Upper lobe of left lung (tissue), 4 donors: ENCODE data around the gene XKR3.

Source experiments
- CTCF ChIP-seq, 6 experiments: fragments of 450-650 bp in 4 of 6; fragments of 200-600 bp in 2 of 6; sonication (generic) in 2 of 6; IDR thresholded peaks; one replicate each; pipeline ENCODE4 v1.5.1; 2016 to 2019; ENCODE audit warnings: antibody characterized with exemption in 6 of 6
- EP300 ChIP-seq, 4 donors: sonication (generic); formaldehyde crosslinking; IDR thresholded peaks; one replicate each; pipeline ENCODE4 v1.5.1; 2017; ENCODE audit warnings: antibody characterized with exemption in 4 of 4, control low read depth in 2 of 4
- POLR2A ChIP-seq, 4 donors: fragments of 450-650 bp; IDR thresholded peaks; one replicate each; pipeline ENCODE4 v1.5.1; 2016 to 2017; ENCODE audit warnings: antibody characterized with exemption in 4 of 4, mild to moderate bottlenecking in 2 of 4
- POLR2AphosphoS5 ChIP-seq, 2 donors: sonication (generic); formaldehyde crosslinking; IDR thresholded peaks; one replicate each; pipeline ENCODE4 v1.5.1; 2017; ENCODE audit warnings: antibody characterized with exemption in 2 of 2

- no peak for TF ChIP-seq POLR2AphosphoS5 (IDR thresholded peaks at IDR 0.05)
- TF ChIP-seq CTCF (IDR thresholded peaks at IDR 0.05): no peak
- no peak for TF ChIP-seq POLR2A (IDR thresholded peaks at IDR 0.05)
- no peak for TF ChIP-seq EP300 (IDR thresholded peaks at IDR 0.05)
Measured at GRCh38 chr22:16801088-16801487, 24.1 kb downstream of the XKR3 start.
